Measurements from ENCODE around the gene INSYN2B. TPM values are rescaled to one million over a fixed set of nuclear protein-coding genes. Genes with fewer than 3 reads are reported as not detected.

INSYN2B gene
- total RNA-seq, 1 experiment from 2014 or later, result not detected

GRCh38 chr5:169827769-169828168, 152.5 kb downstream of the INSYN2B start:
- Histone ChIP-seq H3K27me3 (ENCODE audit: insufficient read depth, low read length) (no peaks in the 10 kb centered on the region; the same call in 1 of the 2 replicates), H3K4me3 (replicated peaks in 1 of 2; ENCODE audit: low read depth in 1 of 2, low read length in 2 of 2) (no peak overlapping the region), H3K4me2 (ENCODE audit: low read length) (no peak overlapping the region), H3K9me3 (ENCODE audit: control insufficient read depth in 1 of 2, insufficient read depth in 1 of 2, low read depth in 1 of 2, low read length in 2 of 2) (no peaks in the 10 kb centered on the region), H2AFZ (ENCODE audit: low read depth, low read length, poor library complexity, severe bottlenecking) (no peak overlapping the region), H3K4me1 (ENCODE audit: control insufficient read depth in 1 of 2, insufficient read depth in 2 of 2, low read length in 2 of 2) (no peaks in the 10 kb centered on the region), H3K9me2 (ENCODE audit: insufficient read depth) (no peaks in the 10 kb centered on the region), H3K27ac (ENCODE audit: low read depth, low read length) (no peak overlapping the region), H3K36me3 (ENCODE audit: control insufficient read depth in 1 of 2, insufficient read depth in 2 of 2, low read length in 2 of 2) (no peaks in the 10 kb centered on the region), H3K9ac (ENCODE audit: low read length) (no peak overlapping the region), H4K20me1 (ENCODE audit: insufficient read depth) (no peaks in the 10 kb centered on the region), H3K79me2 (ENCODE audit: insufficient read depth, low read length) (no peaks in the 10 kb centered on the region)
- BruUV-seq (replicated peaks), result no TSS peak
- no peak for ATAC-seq
- TF ChIP-seq EGR1 (IDR thresholded peaks at IDR 0.05; ENCODE audit: low read depth), result no peak
- TF ChIP-seq ZNF274 (IDR thresholded peaks at IDR 0.05; ENCODE audit: low read depth, low read length), result no peak
- no peak for TF ChIP-seq TCF7L2 (IDR thresholded peaks at IDR 0.05; ENCODE audit: borderline replicate concordance, extremely low read depth, insufficient read depth, insufficient read length)
- TF ChIP-seq POLR2AphosphoS5 (IDR thresholded peaks at IDR 0.05; ENCODE audit: low read depth, low read length), result no peak
- TF ChIP-seq POLR2A (IDR thresholded peaks at IDR 0.05; ENCODE audit: borderline replicate concordance, extremely low read depth, insufficient read depth, insufficient read length), result no peak
- no peak for TF ChIP-seq CBX3 (IDR thresholded peaks at IDR 0.05; ENCODE audit: low read depth)
- no peak for TF ChIP-seq SIN3A (IDR thresholded peaks at IDR 0.05; ENCODE audit: low read depth)
- TF ChIP-seq EZH2phosphoT487 (IDR thresholded peaks at IDR 0.05; ENCODE audit: borderline replicate concordance), result no peak
- no peak for TF ChIP-seq EZH2 (IDR thresholded peaks at IDR 0.05)
- no peak for TF ChIP-seq SP1 (IDR thresholded peaks at IDR 0.05; ENCODE audit: low read depth)
- no peak for TF ChIP-seq ELF1 (IDR thresholded peaks at IDR 0.05; ENCODE audit: borderline replicate concordance, low read depth)
- TF ChIP-seq MAX (IDR thresholded peaks at IDR 0.05), result no peak
- TF ChIP-seq YY1 (IDR thresholded peaks at IDR 0.05; ENCODE audit: extremely low read depth, insufficient replicate concordance, low read depth, low read length), result no peak
- no peak for TF ChIP-seq ZFX (IDR thresholded peaks at IDR 0.05)
- no peak for TF ChIP-seq JUND (IDR thresholded peaks at IDR 0.05)
- no peak for TF ChIP-seq CEBPB (IDR thresholded peaks at IDR 0.05; ENCODE audit: low read depth)
- ChIA-PET CTCF (no interaction called here), RAD21 (ENCODE audit: low non-redundant PET in 1 of 2, low total read pairs in 2 of 2, uncharacterized antibody in 2 of 2, unreplicated experiment in 2 of 2) (no interaction called here), POLR2A (no interaction called here)
- no peak for DNase-seq (ENCODE audit: low read depth, low spot score)
- intact Hi-C loops (cut with micrococcal nuclease), result no loop called here
